HG03571 (cell line): ENCODE measurements around the gene TENT4A.

Experiments
- ATAC-seq: cut with Tn5 transposase; IDR thresholded peaks from one replicate; pipeline ENCODE4 v1.9.1; 2021; ENCODE audit not compliant: unreplicated experiment

TENT4A gene

GRCh38 chr5:6790346-6790865, 77.2 kb downstream of the TENT4A start:
- ATAC-seq = no peak

- no peak for ATAC-seq
These were observed 77.8 kb downstream of the TENT4A start for GRCh38 chr5:6791031-6791430.

GRCh38 chr5:6792376-6792775, 79.1 kb downstream of the TENT4A start:
- no peak for ATAC-seq

- no peak for ATAC-seq
These were observed 79.8 kb downstream of the TENT4A start for GRCh38 chr5:6792911-6793471.

- no peak for ATAC-seq
These were observed 88.0 kb downstream of the TENT4A start for GRCh38 chr5:6801236-6801635.

GRCh38 chr5:6803981-6804550, 90.8 kb downstream of the TENT4A start:
- no peak for ATAC-seq

GRCh38 chr5:6804766-6805501, 91.7 kb downstream of the TENT4A start:
- ATAC-seq = no peak

GRCh38 chr5:6805841-6806240, 92.6 kb downstream of the TENT4A start:
- ATAC-seq = no peak
